NCI-H446 (cell line): Measurements from ENCODE around the gene DYNLT1.
"Not testable (repeated sequence)": the region's sequence is repeated elsewhere in the genome, so short reads cannot be mapped to it uniquely, and the experiment has no call there.

Experiments used
- DNase-seq, 2 experiments: peaks; one replicate each; lab custom pipeline; 2025; lab: John Stamatoyannopoulos, UW

Gene DYNLT1

DNA sequence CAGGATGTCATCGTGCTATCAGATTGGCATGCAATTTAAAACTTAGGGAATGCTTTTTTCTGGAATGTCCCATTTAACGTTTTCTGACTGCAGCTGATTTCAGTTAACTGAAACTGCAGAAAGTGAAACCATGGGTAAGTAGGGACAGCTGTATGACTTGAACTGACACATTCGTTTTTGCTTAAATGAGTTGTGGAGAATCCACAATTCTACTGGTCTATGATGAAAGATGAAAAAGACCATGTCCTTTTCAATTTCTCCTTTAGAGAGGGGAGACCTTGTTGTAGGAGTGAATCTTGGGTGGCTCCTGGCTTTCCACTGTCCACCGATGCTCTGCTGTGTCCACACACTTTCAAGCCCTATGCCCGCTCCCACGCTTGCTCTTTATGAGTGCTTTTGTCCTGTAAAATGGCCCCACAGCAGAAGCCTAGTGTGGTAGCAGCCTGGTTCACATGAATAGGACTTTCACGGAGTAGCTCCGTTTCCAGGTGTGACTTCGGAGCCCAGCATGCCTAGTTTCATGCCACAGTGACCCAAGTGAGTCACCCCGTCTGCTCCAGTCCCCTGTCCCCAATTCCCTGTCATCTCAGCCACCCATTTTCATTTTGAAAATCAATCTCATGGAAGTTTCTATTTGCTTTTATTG lies 21.9 kb downstream of the DYNLT1 start:
- DNase-seq, result no peak

DNA sequence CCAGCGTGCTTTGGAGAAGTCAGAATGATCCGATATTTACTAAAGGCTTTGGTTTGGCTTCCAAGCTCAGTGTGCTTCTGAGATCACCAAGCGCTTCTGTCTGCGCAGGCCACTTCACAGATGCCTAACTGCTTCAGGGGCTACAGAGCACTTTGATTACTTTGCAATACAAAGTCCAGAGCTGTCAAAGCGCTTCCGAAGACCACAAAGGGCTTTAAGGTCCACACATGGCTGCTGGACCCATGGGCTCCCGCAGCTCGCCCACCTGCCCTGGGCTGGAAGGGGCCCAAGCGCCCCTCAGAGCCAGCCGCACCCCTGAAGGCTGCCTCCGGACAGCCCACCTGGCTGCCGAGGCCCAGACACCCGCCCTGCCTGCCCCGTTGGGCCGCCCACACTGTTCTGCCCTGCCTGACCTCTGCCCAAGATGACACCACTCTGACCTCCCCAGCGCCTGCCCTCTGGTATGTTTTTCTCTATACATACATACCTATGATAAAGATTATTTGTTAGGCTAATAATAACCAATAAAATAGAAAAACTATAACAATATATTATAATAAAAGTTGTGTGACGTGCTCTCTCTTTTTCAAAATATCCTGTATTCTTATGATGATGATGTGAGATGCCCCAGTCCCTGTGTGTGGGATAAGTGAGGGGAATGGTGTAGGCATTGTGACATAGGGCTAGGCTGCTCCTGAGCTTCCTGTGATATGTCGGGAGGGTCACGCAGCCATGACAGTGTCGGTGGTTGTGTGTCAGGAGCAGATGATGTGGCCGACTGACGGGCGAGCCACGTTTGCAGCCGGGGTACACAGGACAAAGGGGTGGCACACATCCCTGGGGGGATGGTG lies 22.6 kb downstream of the DYNLT1 start:
- no peak for DNase-seq

DNA sequence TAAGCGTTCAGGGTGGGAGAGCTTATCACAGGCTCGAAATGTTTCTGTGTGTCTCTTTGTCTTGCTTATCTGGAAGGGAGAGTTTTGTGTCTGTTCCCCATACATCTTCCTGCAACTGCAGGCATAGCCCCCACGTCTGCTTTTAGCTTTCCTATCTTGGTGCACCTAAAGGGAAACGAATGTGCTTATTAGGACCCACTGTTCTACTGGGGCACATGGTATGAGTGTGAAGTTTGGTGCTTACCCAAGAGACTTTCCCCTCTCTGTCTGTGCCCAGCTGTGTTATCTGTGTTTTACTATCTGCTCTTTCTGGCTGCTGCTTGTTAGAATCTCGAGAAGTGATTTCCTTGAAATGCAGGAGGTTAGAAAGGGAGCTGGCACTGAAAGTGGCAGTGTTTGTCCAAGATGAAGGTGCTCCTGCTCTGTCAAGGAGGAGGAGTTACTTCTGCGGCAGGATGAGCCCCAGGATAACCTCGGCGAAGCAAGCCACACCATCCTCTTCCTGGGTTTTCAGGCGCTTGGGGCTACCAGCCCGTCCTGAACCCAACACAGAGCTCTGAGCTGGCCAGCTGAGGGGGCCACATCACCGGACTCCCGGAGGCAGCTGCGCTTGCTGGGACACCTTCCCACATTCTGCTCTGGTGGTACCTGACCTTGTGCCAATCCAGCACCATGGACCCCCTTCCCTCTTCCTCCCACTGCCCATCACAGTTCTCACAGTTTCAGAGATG lies 23.4 kb downstream of the DYNLT1 start:
- DNase-seq, result no peak

DNA sequence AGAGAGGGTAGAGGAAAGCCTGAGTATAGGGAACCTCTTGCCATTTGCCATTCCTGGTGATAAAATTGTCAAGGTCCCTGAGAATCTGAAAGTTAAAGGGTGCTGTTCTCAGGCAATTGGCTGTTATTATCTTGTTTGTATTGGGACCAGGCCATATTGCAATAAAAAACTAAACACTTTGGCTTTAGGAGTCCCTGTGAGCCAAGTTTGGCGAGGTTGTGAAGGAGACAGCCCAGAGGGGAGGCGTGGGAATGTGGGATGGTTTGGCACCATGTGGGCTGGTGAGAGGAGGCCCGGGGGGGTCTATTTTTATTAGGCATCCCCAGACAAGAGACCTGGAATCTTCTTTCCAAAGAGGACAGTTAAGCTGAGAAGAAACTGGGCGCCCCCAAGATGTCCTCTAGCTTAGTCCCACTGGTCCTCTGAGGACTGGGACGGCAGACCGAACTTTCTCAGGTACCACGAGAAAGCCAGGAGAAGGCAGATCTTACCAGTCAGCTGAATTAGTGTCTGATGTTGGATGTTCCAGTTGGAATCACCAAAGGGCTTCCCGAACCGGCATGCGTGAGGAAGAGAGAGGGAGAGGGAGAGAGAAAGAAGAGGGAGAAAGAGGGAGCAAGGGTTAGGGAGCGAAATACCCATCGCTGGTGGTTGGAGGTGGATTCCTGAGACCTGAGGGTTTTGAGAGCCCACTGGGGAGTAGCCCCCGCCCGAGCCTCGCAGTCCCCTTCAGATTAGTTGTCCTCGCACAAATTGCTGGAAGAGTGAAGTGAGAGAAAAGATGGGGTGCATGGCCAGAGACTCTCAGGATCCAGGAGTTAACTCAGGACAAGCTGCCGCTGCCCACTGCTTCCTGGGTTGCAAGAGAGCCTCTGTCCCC lies 24.4 kb downstream of the DYNLT1 start:
- DNase-seq, result no peak

DNA sequence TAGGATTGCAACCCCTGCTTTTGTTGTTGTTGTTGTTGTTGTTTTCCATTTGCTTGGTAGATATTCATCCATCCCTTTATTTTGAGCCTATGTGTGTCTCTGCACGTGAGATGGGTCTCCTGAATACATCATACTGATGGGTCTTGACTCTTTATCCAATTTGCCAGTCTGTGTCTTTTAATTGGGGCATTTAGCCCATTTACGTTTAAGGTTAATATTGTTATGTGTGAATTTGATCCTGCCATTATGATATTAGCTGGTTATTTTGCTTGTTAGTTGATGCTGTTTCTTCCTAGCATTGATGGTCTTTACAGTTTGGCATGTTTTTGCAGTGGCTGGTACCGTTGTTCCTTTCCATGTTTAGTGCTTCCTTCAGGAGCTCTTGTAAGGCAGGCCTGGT lies 26.3 kb downstream of the DYNLT1 start:
- not testable (repeated sequence) for DNase-seq

DNA sequence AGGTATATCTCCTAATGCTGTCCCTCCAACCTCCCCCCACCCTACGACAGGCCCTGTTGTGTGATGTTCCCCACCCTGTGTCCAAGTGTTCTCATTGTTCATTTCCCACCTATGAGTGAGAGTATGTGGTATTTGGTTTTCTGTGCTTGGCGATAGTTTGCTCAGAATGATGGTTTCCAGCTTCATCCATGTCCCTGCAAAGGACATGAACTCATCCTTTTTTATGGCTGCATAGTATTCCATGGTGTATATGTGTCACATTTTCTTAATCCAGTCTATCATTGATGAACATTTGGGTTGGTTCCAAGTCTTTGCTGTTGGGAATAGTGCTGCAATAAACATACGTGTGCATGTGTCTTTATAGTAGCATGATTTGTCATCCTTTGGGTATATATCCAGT lies 29.9 kb downstream of the DYNLT1 start:
- not testable (repeated sequence) for DNase-seq

DNA sequence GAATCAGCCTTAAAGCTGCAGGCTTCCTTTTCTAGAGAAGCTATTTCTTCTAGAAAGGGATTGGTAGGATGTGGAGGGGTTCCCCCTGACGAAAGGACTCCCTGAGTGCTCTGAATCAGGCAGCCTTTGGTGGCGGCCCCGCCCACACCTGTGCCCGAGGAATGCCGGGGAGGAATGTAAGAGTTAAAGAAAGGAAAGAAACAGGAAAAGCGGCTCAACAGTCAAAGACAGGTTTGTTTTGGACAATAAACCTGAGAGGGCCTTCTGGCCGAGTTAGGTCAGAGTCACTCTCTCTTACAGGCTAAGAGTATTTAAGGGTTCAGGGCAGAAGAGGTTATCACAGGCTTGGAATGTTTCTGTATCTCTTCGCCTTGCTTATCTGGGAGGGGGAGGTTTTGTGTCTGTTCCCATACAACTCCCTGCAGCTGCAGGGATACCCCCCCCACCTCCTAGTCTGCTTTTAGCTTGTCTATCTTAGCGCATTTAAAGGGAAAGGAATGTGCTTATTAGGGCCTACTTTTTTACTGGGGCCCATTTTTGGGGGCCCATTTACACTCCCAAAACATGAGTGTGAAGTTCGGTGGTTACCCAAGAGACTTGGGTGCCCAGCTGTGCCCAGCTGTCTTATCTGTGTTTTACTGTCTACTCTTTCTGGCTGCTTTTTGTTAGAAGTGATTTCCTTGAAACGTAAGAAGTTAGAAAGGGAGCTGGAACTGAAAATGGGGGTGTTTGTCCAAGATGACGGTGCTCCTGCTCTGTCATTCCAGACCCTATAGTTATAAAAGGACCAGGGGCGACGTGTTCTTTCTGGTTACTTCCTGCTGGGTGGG lies 32.8 kb downstream of the DYNLT1 start:
- no peak for DNase-seq

DNA sequence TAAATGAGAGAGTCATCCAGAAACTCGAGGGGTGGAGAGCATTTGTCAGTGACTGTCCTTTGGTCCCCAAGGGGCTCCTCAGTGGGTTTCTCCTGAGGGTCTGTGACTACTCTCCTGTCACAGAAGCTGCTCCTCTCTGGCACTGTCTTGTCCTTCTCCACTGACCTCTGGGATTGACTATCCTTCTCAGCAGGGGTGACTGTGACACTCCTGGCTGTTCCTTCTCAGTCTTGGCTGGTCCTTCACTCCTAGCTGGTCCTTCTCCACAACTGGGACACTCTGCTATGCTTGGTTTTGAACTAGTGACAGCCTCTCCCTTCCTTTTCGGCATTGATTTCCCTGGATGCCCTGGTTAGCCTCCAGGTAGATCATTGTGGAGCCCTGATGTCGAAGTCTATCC lies 33.5 kb downstream of the DYNLT1 start:
- no peak for DNase-seq

DNA sequence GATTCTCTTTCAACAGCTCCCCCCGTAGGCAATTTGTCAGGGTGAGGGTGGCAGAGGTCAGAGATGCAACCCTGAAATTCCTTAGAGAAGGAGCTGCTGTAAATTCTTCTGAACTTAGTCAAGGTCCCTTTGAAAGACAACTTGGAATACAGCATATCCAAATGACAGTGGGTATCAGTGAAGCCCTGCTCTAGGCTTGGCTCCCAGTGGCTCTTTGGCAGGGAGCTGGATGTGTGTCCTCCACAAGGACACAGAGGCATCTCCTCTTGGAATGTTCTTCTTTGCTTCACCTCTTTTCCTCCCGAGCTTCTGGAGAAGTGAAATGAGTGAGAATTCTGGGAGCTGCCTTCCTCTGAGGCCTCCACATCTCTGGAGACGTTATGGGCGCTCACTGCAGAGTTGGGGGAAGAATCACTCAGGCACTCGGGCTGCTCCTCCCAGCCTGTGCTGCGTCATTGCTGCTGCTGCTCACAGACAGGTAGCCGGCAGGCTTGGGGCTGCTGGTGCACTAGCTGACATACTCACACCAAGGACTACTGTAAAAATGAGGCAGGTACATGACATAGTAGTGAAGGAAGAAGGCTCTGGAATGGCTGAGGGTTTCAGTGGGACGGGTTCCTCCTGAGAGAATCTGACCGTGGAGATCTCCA lies 34.1 kb downstream of the DYNLT1 start:
- no peak for DNase-seq

DNA sequence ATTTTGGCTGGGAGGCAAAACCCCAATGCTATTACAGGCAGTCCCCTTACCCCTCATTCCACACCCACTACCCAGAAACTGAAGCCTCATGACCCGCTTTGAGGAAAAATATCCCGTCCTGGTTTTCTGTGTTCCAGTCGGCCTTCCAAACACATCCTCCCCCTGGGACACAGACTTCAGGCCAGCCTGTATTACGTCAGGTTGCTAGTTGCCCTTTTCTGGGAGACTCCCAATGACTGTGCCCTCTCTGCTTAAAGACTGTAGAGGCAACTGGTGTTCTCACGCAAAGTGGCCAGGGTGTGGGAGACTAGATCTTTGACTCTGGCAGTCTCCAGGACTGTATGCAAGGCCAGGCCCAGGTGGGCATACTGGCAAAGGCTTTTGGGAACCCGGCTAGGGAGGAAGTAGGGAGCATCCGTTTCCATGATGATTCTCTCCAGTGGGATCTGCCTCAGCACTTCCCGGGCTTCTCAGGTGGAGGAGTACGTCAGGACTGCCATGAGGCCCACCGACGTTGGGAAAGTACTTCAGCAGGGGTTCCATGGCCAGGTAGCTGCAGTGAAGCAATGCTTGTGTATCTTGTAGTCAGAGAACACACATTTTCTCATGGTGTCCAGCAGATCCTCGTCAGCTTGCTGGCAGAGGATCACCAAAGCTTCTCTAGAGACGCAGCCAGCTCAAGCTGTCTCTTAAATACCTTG lies 34.9 kb downstream of the DYNLT1 start:
- no peak for DNase-seq

DNA sequence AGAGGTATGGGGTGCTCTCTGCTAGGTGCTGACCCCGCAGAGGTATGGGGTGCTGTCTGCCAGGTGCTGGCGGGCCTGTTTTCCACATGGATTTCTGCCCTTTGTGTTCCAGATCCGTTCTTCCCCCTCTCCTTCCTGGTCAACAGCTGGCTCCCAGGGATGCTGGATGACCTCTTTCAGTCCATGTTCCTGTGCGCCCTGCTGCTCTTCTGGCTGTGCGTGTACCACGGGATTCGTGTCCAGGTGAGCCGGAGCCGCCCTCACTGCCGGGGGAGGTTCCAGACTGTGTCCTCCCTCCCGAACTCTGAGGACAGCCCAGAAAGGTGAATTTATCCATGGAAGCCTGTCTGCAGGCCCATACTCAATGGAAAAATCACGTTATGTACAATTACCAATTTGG lies 36.3 kb downstream of the DYNLT1 start:
- DNase-seq, result no peak

DNA sequence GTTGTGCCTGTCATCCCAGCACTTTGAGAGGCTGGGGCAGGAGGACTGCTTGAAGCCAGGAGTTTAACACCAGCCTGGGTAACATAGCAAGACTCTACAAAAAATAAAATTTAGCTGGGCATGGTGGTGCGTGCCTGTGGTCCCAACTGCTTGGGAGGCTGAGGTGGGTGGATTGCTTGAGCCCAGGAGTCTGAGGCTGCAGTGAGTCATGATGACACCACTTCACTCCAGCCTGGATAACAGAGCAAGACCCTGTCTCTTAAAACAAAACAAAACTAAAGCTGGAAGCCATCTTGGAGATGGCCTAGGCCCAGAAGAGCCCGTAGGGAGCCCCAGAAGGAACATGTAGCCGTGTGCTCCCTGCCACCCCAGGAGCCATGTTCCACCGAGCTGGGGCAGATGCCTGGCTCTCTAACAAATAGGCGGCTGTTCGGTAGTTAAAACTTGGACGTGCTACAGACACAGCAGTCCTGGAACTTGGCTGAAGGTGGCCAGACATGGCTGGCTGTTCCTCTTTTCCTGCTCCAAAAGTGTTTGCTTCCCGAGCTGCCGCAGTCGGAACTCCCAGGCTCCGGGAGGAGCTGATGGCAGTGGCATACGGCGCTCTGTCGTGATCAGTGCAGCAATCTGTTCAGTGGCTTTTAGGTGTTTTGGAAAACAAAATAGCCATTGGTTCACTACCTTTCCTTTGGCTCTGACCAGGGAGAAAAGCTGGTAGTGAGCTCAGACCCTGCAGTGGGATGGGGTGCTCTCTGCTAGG lies 37.0 kb downstream of the DYNLT1 start:
- peak; percentile 19 to 68 for DNase-seq

DNA sequence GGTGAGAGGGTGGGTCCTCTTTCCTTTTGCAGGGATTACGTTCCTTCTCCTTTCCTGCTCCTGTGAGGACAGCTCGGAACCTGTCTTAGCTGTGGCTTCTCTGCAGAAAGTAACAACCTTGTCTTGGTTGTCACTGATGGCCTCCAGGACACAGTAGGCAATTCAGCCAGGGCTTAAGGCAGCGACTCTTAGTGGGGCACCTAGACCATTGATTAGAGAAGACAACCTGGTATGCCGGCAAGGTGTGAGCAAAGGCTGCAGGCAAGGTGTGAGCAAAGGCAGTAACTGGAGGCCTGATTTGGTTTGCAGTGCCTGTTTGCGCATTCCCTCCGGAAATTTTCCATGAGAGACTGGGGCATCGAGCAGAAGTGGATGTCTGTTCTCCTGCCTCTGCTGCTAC lies 37.6 kb downstream of the DYNLT1 start:
- no peak for DNase-seq

DNA sequence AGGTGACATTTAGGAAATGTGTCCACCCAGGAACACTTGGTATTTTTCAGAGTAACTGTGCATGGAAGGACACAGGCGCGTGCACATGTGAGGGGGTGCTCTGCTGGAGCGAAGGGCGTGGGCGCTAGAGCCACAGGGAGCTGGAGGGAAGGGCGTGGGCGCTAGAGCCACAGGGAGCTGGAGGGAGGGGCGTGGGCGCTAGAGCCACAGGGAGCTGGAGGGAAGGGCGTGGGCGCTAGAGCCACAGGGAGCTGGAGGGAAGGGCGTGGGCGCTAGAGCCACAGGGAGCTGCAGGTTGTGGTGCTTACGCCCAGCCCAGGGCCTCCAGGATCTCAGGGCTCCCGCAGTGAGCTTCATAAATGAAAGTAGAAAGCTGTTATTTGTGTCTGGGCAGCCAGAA lies 38.5 kb downstream of the DYNLT1 start:
- not testable (repeated sequence) for DNase-seq

DNA sequence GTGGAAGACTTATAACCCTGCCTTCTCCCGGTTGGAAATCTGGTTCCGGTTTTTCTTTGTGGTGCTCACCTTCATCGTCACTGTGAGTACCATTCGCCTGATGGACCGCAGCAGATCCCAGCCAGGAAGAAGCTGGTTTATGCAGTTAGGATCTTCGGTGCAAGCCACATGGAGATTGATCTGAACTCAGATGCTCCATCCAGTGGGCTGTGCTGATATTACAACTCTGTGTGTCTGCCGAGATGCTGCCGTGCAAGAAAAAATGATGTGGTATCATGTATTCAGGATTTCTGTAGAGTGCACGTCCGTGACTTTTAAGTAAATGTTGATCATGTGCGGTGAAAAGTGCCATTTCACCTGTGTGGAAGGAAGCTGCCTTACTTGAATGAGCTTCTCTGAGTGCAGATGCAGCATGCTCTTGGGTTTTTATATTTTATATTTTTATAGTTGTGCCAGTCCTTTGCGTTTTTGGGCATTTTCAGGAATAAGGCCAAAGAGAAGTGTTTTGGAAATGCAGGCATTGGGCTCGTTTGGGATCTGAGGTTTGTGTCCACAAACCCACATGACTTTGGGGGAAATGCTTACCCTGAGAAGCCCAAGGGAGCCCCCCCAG lies 39.2 kb downstream of the DYNLT1 start:
- DNase-seq, result peak; percentile 39 to 72

DNA sequence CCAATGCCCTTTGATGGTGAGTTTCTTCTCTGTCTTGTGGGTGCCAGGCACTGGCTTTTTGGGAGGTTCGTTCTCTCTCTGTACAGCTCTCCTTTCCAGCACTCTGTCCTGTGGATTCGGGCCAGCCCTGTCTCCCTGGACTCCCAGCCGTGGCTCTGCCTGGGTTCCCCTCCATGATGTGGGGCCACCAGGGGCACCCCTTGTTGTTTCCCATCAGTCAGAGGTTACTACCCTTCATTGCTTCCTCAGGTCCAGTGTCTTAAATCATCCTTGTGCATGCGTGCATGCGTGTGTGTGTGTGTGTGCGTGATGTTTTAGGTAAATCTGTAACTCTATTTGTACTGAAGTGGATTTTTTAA lies 40.5 kb downstream of the DYNLT1 start:
- DNase-seq, result no peak

DNA sequence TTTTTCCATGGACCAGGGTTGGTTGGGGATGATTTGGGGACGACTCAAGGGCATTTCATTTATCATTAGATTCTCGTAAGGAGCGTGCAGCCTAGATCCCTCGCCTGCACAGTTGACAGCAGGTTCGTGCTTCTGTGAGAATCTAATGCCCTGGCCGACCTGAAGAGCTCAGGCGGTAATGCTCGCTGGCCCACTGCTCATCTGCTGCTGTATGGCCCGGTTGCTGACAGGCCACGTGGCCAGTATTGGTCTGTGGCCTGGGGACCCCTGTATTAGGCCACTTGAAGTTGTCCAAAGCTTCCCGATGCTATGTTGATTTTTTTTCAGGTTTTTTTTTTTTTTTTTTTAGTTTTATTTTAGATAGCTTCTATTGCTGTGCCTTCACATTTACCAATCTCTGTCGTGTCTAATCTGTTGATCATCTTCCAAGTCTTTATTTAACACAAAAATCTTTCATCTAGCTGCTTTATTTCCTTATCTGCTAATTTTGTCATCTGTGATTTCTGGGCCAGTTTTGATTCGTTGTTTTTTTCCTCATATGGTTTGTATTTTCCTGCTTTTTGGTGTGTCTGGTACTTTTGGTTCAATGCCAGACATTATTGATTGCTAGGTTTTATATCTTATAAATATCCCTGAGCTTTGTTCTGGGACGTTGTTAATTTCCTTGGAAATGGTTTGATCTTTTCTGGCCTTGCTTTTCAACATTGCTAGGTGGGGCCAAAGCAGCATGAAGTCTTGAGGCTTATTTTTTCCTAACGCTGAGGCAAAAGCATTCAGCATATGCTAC lies 41.1 kb downstream of the DYNLT1 start:
- DNase-seq, result no peak

DNA sequence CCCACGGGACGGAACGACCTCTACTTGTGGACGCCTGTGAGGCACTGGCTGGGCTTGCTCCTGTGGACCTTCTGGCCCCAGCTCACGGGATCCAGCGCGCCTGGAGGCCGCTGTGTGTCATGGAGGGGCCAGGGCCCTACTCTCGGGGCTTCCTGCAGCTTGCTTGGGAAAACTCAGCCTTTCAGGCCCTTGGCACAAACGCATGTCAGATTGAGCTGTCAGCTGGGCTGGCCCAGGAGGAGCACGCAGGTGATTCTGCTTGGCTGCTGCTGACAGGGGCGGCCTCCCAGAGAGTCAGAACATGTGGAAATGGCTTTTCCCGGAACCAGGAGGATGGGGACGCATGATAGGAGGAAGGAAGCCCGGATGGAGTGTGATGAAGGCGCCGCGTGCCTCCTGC lies 44.9 kb downstream of the DYNLT1 start:
- no peak for DNase-seq
